HG02642 (cell line): ENCODE results near the gene VWA1.
"Not testable (repeated sequence)": the region's sequence is repeated elsewhere in the genome, so short reads cannot be mapped to it uniquely, and the experiment has no call there.

ENCODE experiments used
- ATAC-seq: cut with Tn5 transposase; IDR thresholded peaks from one replicate; pipeline ENCODE4 v1.9.1; 2021; ENCODE audit warnings: mild to moderate bottlenecking; ENCODE audit not compliant: unreplicated experiment, poor library complexity

The VWA1 gene

DNA sequence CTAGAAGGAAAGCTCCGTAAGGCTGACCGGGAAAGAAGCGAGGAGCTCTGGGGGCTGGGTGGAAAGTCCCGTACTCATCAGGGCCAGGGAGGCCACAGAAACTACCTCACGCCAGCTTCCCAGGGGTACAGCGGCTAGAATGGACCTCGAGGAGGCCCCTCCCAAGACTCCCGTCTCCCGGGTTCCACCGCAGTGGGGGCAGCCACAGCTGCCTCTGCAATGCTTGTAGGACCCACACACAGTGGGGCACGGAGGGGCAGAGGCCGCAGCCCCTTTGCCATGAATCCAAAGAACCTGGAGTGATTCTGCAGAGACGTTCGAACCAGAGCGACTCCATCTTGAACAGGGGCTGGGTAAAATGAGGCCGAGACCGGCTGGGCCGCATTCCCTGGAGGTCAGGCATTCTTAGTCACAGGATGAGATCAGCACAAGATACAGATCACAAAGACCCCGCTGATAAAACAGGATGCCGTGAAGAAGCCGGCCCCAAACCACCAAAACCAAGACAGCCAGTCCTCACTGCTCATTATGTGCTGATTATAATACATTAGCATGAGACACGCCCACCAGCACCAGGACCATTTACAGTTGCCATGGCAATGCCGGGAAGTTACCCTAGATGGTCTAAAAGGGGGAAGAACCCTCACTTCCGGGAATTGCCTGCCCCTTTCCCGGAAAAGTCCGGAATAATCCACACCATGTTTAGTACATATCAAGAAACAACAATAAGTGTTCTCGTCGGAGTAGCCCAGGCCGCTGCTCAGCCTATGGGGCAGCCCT is 12.8 kb upstream of the VWA1 start:
- ATAC-seq = no peak

GRCh38 chr1:1423245-1423597 is 12.3 kb upstream of the VWA1 start:
- no peak for ATAC-seq

DNA sequence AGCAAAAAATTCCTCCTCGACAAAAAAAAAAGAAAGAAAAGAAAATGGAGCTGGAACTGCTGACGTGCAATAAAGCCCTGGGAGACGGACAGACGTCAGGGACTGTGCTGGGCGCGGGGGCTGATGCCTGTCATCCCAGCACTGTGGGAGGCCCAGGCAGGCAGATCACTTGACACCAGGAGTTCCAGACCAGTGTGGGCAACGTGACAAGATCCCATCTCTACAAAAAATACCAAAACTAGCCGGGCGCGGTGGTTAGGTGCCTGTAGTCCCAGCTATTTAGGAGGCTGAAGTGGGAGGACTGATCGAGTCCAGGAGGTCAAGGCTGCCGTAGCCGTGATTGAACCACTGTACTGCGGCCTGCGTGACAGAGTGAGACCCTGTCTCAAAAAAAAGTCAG is 10.8 kb upstream of the VWA1 start:
- ATAC-seq = no peak

DNA sequence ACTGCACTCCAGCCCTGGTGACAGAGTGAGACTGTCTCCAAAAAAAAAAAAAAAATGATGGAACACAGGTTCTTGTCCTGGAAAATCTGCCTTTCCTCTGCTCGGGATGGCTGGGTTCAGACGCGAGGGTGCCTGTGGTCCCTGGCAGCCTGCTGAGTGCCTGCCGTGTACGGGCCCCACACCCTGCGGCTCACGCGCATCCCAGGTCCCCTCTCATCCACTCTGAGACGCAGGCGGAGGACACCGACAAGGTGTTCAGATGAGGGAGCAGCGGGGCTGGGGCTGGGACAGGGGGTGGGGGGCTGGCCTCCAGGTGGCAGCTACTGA is 10.1 kb upstream of the VWA1 start:
- no peak for ATAC-seq

DNA sequence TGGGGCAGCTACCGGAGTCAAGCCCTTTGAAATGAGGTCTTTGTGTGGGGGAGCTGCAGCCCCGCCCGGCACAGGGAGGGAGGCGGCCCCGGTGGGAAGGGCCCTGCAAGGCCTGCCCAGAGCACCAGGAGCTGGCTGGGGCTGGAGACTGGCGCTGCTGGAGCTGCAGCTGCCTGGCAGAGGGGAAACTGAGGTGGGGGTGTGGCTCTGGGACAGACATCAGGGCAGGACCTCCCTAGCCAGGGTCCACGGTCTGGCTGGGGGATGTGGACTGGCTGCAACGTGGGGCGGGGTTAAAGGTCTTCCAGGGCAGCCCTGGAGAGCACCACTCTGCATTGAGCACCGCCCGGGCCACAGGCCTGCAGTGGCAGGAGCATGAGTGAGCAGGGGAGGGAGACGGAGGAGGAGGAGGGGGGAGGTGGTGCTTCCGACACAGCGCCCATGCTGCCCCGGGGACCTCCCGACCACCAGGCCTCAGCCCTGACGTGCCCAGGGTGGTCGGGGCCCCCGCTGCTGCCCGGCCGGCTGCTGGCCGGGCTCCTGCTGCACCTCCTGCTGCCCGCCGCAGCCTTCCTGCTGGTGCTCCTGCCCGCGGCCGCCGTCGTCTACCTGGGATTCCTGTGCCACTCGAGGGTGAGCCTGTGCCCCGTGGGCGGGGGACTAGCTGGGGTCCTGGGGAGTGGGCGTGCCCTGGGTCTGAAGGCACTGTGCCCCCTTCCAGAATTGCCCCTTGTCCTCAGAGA is 9.6 kb upstream of the VWA1 start:
- no peak for ATAC-seq

DNA sequence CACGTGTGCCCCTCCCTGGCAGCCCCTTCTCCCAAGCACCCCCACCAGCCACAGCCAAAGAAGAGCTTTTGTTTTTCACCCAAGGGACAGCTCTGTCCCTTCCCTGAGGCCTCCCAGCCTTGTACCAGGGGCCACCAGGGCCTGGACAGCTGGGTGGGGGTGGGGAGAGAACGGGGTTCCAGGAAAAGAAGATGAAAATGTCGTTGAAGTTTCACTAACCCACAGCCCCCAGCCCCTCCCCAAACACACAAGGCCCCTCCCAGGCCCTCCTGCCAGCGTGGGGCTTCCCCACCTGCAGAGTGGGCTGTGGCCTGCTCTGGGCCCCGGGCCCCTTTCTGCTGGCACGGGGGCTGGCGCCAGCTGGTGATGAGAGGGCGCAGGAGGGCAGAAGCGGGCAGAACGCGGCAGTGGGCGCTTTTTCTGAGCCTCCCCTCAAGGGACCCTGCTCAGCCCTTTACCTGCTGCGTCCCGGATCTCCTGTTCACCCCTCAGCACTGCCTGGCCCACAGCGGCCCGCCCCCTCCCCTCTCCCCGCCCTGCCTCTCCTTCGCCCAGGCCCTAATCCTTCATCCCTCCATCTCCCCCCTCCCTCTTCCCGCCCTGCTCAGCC is 8.9 kb upstream of the VWA1 start:
- no peak for ATAC-seq

DNA sequence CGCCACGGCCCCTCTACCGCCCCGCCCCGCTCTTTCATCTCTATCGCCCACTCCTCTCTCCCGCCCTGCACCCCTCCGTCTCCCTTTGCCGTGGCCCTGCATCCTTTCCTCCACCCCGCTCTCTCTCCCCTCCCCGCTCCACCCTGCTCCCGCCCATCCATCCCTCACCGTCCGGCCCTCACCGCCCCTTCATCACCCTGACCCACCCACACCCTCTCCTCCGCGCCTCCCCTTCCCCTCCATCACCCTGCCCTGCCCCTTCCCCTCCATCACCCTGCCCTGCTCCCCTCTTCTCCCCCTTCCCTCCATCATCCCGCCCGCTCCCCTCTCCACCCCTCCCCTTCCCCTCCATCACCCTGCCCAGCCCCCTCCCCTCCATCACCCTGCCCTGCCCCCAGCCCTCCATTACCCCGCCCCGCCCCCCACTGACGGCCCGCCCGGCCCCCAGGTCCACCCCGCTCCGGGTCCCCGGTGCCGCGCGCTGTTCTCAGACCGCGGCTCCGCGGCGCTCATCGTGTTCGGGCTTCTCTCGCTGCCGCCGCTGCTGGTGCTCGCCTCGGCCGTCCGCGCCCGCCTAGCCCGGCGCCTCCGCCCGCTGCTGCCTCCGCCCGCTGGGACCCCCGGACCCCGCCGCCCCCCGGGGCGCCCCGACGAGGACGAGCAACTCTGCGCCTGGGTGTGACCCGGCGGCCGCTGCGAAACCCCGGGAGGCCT is 8.2 kb upstream of the VWA1 start:
- ATAC-seq = no peak

GRCh38 chr1:1427820-1428148 is 7.7 kb upstream of the VWA1 start:
- no peak for ATAC-seq

DNA sequence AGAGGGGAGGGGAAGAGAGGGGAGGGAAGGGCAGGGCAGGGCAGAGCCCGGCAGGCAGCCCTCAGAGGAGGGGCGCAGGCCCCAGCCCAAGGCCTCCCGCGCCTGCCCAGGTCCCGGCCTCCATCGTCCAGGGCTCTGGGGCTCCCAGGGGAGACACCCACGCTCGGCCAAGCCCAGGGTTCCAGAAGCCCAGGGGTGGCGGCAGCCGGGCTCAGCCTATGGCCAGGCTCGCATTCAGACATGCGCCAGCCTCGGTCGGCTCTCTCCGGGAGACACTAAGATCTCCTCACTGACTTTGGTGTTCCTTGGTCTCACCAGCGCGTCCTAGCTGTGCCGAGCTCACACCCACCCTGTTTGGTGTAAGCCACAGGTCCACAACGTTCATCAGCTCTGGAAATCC is 7.3 kb upstream of the VWA1 start:
- ATAC-seq = no peak

DNA sequence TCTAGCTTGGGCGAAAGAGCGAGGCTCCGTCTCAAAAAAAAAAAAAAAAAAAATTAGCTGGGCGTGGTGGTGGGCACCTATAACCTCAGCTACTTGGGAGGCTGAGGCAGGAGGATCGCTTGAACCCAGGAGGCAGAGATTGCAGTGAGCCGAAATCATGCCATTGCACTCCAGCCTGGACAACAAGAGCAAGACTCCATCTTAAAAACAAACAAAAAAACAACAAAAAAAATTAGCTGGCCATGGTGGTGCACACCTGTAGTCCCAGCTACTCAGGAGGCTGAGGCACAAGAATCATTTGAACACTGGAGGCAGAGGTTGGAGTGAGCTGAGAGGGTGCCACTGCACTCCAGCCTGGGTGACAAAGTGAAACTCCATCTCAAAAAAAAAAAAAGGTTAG is 6.5 kb upstream of the VWA1 start:
- not testable (repeated sequence) for ATAC-seq

GRCh38 chr1:1429671-1430073 is 5.8 kb upstream of the VWA1 start:
- no peak for ATAC-seq

DNA sequence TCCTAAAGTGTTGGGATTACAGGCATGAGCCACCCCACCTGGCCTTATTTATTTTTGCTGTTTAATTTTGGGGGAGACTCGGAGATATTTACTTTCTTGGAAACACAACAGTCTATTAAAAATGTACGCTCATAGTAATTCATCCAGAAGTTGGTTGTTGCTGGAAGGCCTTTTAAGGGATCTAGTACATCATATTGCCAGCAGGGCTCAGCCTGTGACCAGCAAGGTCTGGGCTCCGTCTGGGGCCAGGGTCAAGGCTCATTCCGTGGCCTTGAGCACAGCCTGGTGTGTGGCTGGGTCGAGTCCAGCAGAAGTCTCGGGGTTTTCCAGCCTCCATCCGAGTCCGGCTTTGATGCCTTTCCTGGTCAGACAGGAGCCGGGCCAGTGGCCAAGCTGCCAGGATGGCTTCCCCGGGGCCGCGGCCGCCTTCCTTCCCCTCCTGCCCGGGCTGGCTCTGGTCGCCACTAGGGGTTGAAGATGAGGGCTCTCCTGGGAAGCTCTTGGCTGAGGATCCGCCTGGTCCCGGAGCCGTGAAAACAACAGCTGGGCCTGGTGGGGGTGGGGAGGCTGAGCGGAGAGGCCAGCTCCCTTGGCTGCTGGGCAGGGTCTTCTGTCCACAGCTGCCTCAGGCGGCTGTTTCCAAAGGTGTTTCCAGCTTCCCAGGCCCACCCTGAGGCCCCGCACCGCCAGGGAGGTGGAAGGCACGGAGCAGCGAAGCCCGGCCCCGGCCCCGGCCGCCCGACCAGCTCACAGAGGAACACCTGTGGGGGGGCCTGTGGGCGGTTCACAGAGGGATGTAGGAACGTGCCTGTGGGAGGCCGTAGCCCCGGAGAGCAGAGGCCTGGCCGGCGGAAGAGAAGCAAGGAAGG is 5.1 kb upstream of the VWA1 start:
- no peak for ATAC-seq

DNA sequence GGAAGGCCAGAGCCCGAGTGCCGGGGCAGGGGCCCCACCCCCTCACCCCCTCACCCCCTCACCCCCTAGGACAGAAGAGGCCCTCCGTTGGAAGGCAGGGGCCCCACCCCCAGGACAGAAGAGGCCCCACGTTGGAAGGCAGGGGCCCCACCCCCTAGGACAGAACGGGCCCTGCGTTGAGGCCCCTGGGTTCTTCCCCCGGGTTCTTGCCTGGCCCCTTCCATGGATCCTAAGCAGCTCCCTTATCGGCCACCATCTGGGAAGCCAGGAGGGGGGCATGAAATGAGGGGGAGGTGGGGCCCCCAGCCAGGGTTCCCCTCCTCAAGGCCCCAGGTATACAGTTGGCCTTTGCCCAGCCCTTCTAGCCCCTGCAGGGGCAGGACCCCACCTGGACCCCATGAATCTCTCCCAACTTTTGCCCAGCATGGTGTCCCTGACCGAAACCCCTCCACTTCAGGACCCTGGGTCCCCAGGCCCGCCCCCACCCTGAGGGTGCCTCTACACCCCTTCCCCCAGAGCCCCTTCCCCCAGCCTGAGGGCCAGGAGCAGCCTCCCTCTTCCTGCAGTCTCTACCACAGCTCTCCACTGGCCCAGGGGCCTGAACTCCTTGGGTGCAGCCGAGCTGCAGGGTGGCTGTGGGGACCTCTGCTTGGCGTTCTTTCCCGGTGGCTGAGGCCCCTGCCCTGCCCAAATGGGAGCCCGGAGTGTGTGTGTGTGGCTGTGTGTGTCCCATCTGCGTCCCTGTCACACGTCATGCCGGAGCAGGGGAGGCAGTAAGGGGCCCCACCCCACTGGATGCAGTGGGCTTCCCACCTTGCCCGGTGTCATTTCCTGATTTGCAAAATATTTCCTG is 4.3 kb upstream of the VWA1 start:
- no peak for ATAC-seq

DNA sequence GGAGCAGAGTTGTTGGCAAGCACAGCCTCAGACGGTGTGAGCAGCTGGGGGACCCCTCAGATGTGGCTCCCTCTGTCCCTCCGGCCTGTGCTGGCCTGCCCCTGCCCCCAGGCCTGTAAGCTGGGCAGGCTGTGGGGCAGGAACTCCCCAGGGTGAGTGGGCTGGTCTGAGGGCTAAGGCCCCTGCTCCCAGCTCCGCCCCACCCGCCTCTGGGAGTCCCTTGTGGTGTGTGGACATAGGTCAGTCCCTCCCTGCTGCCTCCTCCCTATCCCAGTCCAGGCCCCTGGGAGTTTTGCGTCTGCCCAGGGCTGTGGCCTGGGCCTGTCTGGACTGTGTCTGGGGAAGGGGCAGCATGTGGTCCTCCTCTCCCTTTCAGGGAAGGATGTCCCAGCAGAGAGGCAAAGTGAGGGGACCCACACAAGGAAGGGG is 3.6 kb upstream of the VWA1 start:
- ATAC-seq = no peak

GRCh38 chr1:1432274-1432950 is 3.1 kb upstream of the VWA1 start:
- ATAC-seq = no peak

DNA sequence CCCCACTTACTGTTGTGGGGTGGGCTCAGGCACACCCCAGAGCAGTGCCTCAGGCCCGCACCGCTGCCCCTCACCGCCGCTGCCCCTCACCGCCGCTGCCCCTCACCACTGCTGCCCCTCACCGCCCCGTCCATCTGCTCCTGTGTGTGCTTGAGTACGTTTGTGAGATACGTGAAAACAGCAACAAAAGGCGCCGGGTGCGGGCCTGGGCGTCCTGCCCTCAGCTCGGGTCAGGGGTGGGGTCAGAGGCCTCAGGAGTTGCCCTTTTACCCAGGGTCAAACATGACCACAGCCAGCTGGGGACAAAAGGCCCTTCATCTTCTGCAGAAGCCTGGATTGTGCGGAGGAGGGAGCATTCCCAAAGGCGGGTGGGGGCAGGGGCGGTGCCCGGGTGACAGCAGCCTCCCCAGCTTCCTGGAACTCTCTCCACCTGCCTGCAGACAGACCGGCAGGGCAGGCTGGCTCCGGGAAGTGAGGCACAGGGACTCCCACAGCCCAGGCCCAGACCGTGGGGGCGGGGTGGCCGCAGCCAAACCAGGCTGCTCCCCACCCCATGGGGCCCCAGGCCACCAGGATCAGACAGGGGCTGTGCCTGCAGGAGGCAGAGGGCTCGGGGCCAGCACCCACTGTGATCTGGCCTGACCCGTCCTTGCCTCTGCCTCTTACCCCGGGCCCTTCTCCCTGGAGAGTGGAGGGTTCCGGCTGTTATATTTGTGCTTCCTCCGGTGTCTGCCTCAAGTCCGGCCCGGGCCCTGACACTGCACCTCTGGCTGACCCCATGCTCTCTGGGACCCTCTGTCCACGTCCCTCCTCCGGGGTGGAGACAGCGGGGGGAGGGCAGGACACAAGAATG is 2.3 kb upstream of the VWA1 start:
- ATAC-seq = no peak

- no peak for ATAC-seq
Observed at GRCh38 chr1:1433804-1434130, 1.7 kb upstream of the VWA1 start.

DNA sequence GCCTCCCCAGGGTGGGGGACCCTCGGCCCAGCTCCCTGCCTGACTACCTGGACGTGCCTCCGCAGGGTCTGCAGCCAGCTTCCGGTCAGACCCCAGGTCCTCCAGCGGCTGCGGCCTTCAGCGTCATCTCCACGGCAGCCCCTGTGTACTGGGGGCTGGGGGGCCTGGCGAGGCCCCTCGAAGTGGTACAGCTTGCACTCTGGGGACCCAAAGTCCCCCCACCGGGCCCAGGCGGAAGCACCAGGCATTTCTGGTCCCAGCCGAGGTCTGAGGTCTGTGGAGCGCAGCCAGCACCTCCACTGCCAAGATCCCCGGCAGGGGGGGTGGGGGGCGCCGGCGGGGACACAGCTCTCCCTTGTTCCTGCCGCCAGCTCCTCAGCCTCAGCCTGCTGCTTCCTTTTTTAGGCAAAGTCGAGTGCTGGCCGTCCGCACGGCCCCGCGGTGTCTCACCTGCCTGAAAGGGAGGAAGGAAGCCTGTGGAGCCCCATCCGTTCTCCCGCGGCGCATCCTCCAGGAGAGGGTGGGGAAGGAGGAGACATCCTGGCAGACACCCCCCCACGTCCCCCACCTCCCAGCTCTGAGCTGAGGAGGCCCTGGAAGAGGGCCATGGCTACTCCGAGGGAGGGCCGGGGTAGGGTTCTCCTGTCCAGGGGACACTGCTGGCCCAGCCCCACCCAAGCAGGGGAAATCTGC is 1.2 kb upstream of the VWA1 start:
- ATAC-seq = no peak
